MCF 10A (cell line): ENCODE data around the gene CLSTN2. TPM values are rescaled to one million over a fixed set of nuclear protein-coding genes. Genes with fewer than 3 reads are reported as not detected.

Experiments
- BruUV-seq: library from RNA; stranded (reverse); fragments of 400-500 nt; replicated peaks from 2 replicates; lab custom pipeline; 2021; lab: Mats Ljungman, UMichigan
- CTCF ChIA-PET: fragments of 300-600 bp; sonication (Branson Sonifier 250); formaldehyde crosslinking; extraction: SDS; loops from one replicate; lab custom pipeline; 2021; ENCODE audit warnings: antibody characterized with exemption, inconsistent platforms; lab: Yijun Ruan, JAX
- POLR2A ChIA-PET: fragments of 300-600, 350-650 bp; sonication (Branson Sonifier 250); formaldehyde crosslinking; extraction: SDS; loops from one replicate; lab custom pipeline; 2020; ENCODE audit warnings: antibody characterized with exemption, inconsistent platforms; lab: Yijun Ruan, JAX
- DNase-seq: peaks from one replicate; pipeline ENCODE4 v3.0.0-alpha.2; 2018; ENCODE audit not compliant: unreplicated experiment
- H3K27ac Mint-ChIP-seq: one replicate; pipeline ENCODE4 v1.8.0; 2022; ENCODE audit warnings: mild to moderate bottlenecking, low read depth, mixed read lengths; ENCODE audit not compliant: unreplicated experiment
- H3K27me3 Mint-ChIP-seq: one replicate; pipeline ENCODE4 v1.8.0; 2022; ENCODE audit warnings: mixed read lengths; ENCODE audit not compliant: insufficient read depth, unreplicated experiment
- H3K36me3 Mint-ChIP-seq: one replicate; pipeline ENCODE4 v1.8.0; 2022; ENCODE audit warnings: mild to moderate bottlenecking, moderate library complexity, mixed read lengths; ENCODE audit not compliant: insufficient read depth, unreplicated experiment
- H3K4me1 Mint-ChIP-seq: one replicate; pipeline ENCODE4 v1.8.0; 2022; ENCODE audit warnings: mixed read lengths; ENCODE audit not compliant: insufficient read depth, unreplicated experiment
- H3K4me3 Mint-ChIP-seq: one replicate; pipeline ENCODE4 v1.8.0; 2022; ENCODE audit warnings: mild to moderate bottlenecking, moderate library complexity, mixed read lengths; ENCODE audit not compliant: unreplicated experiment
- H3K9me3 Mint-ChIP-seq: one replicate; pipeline ENCODE4 v1.8.0; 2022; ENCODE audit warnings: mixed read lengths; ENCODE audit not compliant: unreplicated experiment
- CTCF ChIP-seq: fragments of 200-600 bp; IDR thresholded peaks from one replicate; pipeline ENCODE4 v1.8.0; 2022; ENCODE audit warnings: antibody characterized with exemption, mild to moderate bottlenecking; ENCODE audit not compliant: unreplicated experiment
- intact Hi-C: fragments of 100-400 bp; cut with micrococcal nuclease; formaldehyde crosslinking; loops from 2 replicates; pipeline ENCODE4 v1.14.1; 2022
- total RNA-seq: library from RNA; stranded (reverse); gene quantifications from 2 replicates; pipeline ENCODE4 v1.2.3, GENCODE V29; 2022

CLSTN2 gene
- total RNA-seq, 1 experiment from 2014 or later = not detected

GRCh38 chr3:140344601-140345205 is 409.7 kb downstream of the CLSTN2 start:
- ChIA-PET POLR2A (no interaction called here), CTCF (no interaction called here)

GRCh38 chr3:140347151-140347550 is 412.2 kb downstream of the CLSTN2 start:
- Mint-ChIP-seq H3K36me3 (no peaks in the 10 kb centered on the region), H3K27me3 (no peaks in the 10 kb centered on the region), H3K27ac (no peak overlapping the region), H3K9me3 (no peaks in the 10 kb centered on the region), H3K4me3 (no peak overlapping the region), H3K4me1 (no peaks in the 10 kb centered on the region)
- no peak for TF ChIP-seq CTCF
- ChIA-PET CTCF (interaction anchor here (0.6 kb wide), 1 partner anchor 282 kb away, joined by 3 read pairs; no protein-coding TSS in a partner anchor), POLR2A (no interaction called here)
- no TSS peak for BruUV-seq
- no peak for DNase-seq
- intact Hi-C loops = no loop called here

More at GRCh38 chr3:140344601-140345205, 409.7 kb downstream of the CLSTN2 start:
- no peak overlapping the region for H3K4me3 Mint-ChIP-seq
- intact Hi-C loops = no loop called here
- H3K36me3 Mint-ChIP-seq = no peaks in the 10 kb centered on the region
- H3K27ac Mint-ChIP-seq = no peak overlapping the region
- TF ChIP-seq CTCF = no peak
- no peaks in the 10 kb centered on the region for H3K27me3 Mint-ChIP-seq
- no TSS peak for BruUV-seq
- no peak for DNase-seq
- no peaks in the 10 kb centered on the region for H3K9me3 Mint-ChIP-seq
- no peaks in the 10 kb centered on the region for H3K4me1 Mint-ChIP-seq

DNA sequence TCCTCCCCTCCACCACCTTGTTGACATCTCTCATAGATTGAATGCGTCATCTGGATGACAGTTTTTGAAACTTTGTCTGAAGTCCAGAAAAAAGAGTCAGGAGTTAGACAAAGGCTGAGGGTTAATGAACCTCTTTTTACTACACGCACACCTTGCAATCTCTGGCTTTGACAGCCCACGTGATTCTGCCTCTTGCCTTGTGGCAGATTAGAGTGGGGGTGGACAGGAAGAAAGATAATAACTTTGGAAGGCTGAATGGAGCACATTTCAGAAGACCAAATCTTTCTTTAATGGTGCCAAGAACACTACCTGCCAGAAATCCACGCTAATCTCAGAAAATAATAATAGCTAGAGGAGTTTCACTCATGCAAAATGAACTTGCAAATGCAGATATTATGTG is 415.0 kb downstream of the CLSTN2 start:
- no peaks in the 10 kb centered on the region for H3K27me3 Mint-ChIP-seq
- no TSS peak for BruUV-seq
- CTCF ChIA-PET = no interaction called here
- H3K27ac Mint-ChIP-seq = no peak overlapping the region
- no peaks in the 10 kb centered on the region for H3K9me3 Mint-ChIP-seq
- no peaks in the 10 kb centered on the region for H3K36me3 Mint-ChIP-seq
- H3K4me3 Mint-ChIP-seq = no peak overlapping the region
- POLR2A ChIA-PET = no interaction called here
- no peak for DNase-seq
- intact Hi-C loops = no loop called here
- no peak for TF ChIP-seq CTCF
- H3K4me1 Mint-ChIP-seq = no peaks in the 10 kb centered on the region

DNA sequence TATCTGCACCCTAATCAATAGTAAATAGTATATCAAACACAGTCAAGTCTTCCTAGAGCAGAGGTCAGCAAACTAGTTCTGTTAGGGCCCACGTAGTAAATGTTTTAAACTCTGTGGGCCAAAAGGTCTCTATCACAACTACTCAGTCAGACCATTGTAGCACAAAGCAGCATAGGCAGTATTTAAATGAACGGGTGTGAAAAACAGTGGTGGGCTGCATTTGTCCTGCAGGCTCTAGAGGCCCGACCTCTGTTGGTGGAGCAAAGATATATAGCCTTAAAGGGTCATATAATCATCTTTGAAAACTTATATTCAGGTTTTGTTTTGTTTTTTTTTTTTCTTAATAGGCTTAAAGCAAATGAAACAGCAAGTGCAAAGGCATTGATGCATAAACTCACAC is 416.5 kb downstream of the CLSTN2 start:
- CTCF ChIA-PET = no interaction called here
- intact Hi-C loops = no loop called here
- H3K4me1 Mint-ChIP-seq = no peaks in the 10 kb centered on the region
- no peak for TF ChIP-seq CTCF
- H3K27me3 Mint-ChIP-seq = no peaks in the 10 kb centered on the region
- no peaks in the 10 kb centered on the region for H3K9me3 Mint-ChIP-seq
- no peak for DNase-seq
- no TSS peak for BruUV-seq
- no peak overlapping the region for H3K4me3 Mint-ChIP-seq
- H3K27ac Mint-ChIP-seq = no peak overlapping the region
- no peaks in the 10 kb centered on the region for H3K36me3 Mint-ChIP-seq
- POLR2A ChIA-PET = no interaction called here
